Erythroblast (primary cell): ENCODE measurements around the gene PROKR1.
"Not testable (repeated sequence)": the region's sequence is repeated elsewhere in the genome, so short reads cannot be mapped to it uniquely, and the experiment has no call there.

Source experiments
- DNase-seq, 2 experiments: peaks; one replicate each; lab custom pipeline; 2025; lab: John Stamatoyannopoulos, UW
- GATA1 ChIP-seq: IDR thresholded peaks from 2 replicates; pipeline ENCODE4 v1.6.1; 2011; ENCODE audit warnings: low read depth, mild to moderate bottlenecking, control low read depth, low read length, moderate library complexity
- POLR2A ChIP-seq: IDR thresholded peaks from 2 replicates; pipeline ENCODE4 v1.6.1; 2011; ENCODE audit warnings: mild to moderate bottlenecking, low read length

Gene PROKR1

DNA sequence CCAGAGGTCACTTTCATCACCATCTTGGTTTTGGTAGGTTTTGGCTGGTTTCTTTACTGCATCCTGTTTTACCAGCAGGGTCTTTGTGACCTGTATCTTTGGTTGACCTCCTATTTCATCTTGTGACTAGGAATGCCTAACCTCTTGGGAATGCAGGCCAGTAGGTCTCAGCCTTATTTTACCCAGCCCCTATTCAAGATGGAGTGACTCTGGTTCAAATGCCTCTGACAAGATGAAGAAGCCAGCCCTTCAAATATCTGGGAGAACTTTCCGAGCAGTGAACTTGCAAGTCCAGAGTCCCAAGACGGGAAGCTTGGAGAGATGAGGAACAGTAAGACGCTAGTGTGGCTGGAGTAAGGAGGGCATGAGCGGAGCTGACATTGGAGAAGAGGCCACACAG lies 28.6 kb downstream of the PROKR1 start:
- TF ChIP-seq POLR2A (no peak), GATA1 (no peak)
- no peak for DNase-seq

DNA sequence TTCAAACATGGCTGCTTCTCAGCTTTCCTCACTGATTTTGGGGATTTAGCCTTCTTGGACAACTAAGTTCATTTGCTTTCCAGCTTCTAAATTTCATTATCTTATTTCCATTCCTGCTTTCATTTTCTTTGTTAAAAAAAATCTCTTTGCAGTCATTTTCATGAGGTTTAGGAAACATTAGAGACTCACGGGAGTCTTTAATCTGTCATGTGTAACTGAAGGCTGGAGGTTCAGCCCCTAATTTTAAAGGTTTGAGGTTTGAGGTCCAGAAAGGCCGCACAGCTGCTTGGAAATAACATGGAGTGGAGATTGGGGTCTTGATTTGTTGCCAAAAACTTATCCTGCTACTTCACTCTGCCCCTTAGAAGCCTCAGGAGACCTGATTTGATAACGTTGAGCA lies 30.3 kb downstream of the PROKR1 start:
- no peak for DNase-seq
- TF ChIP-seq POLR2A = no peak
- TF ChIP-seq GATA1 = no peak

DNA sequence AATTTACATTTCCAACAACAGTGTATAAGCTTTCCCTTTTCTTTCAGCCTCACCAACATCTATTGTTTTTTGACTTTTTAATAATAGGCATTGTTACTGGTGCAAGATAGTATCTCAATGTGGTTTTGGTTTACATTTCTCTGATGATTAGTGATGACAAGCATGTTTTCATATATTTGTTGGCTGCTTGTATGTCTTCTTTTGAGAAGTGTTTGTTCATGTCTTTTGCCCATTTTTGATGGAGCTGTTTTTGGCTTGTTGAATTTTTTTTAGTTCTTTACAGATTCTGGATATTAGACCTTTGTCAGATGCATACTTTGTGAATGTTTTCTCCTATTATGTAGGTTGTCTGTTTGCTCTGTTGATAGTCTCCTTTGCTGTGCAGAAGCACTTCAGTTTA lies 32.1 kb downstream of the PROKR1 start:
- TF ChIP-seq GATA1 (no peak), POLR2A (no peak)
- DNase-seq = no peak

DNA sequence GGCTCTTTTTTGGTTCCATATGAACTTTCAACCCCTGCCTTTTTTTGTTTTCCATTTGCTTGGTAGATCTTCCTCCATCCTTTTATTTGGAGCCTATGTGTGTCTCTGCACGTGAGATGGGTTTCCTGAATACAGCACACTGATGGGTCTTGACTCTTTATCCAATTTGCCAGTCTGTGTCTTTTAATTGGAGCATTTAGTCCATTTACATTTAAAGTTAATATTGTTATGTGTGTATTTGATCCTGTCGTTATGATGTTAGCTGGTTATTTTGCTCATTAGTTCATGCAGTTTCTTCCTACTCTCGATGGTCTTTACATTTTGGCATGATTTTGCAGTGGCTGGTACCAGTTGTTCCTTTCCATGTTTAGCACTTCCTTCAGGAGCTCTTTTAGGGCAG lies 34.5 kb downstream of the PROKR1 start:
- DNase-seq = not testable (repeated sequence)

DNA sequence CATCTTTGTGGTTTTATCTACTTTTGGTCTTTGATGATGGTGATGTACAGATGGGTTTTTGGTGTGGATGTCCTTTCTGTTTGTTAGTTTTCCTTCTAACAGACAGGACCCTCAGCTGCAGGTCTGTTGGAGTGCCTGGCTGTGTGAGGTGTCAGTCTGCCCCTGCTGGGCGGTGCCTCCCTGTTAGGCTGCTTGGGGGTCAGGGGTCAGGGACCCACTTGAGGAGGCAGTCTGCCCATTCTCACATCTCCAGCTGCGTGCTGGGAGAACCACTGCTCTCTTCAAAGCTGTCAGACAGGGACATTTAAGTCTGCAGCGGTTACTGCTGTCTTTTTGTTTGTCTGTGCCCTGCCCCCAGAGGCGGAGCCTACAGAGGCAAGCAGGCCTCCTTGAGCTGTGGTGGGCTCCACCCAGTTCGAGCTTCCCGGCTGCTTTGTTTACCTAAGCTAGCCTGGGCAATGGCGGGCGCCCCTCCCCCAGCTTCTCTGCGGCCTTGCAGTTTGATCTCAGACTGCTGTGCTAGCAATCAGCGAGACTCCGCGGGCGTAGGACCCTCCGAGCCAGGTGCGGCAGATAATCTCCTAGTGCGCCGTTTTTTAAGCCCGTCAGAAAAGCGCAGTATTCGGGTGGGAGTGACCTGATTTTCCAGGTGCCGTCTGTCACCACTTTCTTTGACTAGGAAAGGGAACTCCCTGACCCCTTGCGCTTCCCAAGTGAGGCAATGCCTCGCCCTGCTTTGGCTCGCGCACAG lies 36.0 kb downstream of the PROKR1 start:
- not testable (repeated sequence) for DNase-seq

DNA sequence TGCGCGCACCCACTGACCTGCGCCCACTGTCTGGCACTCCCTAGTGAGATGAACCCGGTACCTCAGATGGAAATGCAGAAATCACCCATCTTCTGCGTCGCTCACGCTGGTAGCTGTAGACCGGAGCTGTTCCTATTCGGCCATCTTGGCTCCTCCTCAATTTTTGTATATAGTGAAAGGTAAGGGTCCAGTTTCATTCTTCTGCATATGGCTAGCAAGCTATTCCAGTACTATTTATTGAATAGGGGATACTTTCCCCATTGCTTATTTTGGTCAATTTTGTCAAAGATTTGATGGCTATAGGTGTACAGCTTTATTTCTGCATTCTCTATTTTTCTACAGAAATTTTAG lies 36.5 kb downstream of the PROKR1 start:
- DNase-seq = not testable (repeated sequence)

DNA sequence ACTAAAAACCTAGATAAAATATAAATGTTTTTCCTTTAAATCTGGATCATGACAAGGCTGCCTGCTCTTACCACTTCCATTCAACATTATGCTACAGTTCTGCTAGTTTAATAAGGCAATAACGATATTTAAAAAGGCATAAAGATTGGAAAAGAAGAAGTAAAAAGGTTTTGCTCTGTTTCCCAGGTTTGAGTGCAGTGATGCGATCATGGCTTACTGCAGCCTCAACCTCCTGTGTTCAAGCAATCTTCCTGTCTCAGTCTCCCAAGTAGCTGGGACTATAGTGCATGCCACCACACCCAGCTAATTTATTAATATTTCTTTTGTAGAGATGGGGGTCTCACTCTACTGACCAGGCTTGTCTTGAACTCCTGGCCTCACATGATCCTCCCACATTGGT lies 40.8 kb downstream of the PROKR1 start:
- no peak for TF ChIP-seq GATA1
- TF ChIP-seq POLR2A = no peak
- DNase-seq = no peak

DNA sequence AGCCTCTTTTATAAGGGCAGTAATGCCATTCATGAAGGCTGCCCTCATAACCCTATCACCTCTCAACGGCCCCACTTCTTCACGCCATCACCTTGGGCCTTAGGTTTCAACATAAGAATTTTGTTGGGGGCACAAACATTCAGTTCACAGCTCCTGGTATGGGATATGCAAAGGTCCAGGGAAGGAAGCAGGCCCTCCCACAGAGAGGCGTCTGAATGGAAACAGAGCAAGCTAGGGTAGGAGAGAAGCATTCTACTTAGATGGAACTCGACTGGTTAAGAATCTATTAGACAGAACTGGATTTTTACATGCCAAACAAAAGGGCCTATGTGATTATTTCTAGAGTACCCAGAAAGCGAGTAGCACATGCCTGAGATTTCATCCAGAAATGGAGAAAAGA lies 42.8 kb downstream of the PROKR1 start:
- DNase-seq = no peak
- no peak for TF ChIP-seq POLR2A
- no peak for TF ChIP-seq GATA1

DNA sequence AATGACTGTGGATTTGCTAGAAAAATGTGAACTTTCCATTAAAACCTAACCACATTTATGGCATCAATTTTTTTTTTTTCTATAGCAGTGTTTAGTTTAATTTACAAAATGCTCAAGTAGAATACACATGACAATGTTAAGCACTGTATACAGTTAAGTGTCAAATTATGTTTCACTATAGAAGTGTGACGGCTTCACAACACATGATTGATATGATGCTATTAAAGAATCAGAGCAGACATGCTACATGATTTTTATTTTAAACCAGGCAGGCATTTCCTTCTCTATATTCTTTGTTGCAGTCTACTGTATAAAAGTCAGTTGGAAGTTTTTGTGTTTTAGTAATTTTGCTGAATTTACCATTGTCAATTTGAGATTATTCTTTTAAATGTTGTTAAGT lies 43.6 kb downstream of the PROKR1 start:
- no peak for DNase-seq
- no peak for TF ChIP-seq POLR2A
- TF ChIP-seq GATA1 = no peak

DNA sequence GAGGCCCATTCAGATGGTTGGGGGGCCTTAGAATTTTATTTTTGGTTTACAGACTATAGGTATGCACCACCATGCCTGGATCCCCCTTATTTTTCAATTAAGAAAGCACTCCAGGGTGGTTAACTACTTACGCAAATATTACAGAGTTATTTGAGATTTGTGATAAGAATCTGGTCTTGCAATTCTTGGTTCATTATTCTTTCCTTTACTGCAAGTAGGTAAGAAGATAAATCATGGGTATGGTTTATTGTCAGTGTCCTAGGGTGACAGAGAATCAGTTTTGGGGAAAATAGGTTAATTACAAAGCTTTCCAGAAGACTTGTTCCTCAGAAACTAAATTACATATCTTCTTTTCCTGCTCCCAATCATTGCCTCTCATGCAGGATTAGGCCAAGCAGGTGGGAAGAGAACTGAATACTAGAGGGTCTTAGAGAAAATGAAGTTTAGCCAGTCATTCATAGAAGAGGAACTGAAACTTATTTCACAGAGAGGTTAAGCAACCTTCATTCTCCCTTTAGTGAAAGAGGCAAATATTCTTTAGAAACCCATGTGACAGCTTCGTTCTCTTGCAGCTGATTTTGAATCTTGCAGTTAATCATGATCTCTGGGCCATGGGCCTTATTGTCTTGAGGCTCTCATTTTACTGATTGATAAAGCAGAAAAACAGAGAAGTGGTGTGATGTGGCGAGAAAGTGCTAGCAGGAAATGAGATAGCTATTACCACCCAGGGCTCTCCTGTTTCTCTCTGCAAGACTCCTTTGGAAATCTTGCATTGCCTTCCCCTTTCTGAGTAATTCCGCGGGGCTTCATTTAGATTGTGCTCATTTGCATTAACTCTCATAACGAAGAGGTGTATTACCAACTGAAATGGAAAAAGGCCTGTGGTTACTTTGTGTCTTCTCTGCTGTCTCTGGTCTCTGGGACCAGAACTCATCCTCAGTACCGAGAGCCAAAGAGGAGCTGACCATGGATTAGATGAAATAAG lies 46.5 kb downstream of the PROKR1 start:
- DNase-seq = no peak
- TF ChIP-seq GATA1 = no peak
- no peak for TF ChIP-seq POLR2A

DNA sequence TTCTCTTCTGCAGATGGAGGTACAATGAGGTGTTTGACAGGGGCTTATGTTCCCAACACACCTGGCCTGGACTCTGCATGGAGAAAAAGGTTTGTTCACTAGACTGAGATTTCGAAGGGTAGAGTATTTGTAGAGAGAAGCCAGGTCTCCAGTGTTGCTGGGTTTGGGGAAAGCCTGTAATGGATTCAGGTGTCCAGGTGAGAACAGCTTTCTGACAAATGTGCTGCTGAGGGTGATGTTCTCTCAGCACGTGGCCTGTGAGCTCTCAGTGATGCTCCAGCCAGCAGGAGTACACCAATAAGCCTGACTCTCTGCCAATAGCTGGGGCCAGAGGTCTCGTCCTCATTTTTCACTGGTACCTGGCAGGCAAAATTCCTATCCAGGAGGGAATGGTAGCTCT lies 47.5 kb downstream of the PROKR1 start:
- no peak for DNase-seq
- no peak for TF ChIP-seq POLR2A
- TF ChIP-seq GATA1 = no peak

DNA sequence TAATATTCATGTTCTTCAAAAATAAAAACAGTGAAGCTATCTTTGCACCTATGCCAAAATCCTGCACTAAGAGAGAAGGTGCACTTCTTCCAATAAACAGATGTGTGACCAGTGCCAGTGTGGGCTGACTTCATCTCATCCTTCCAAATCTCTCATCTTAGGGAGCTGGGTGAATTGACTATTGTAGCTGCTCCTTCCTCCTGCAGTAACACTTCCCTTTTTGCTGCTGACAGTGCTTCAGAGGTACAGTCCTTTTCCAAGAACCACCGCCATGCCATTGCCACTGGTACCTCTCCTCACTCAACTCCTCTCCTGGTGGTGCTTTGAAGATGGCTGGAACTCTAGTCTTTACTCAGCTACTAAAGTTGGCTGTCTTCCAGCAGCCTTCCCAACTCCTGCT lies 49.1 kb downstream of the PROKR1 start:
- TF ChIP-seq GATA1 = no peak
- TF ChIP-seq POLR2A = no peak
- no peak for DNase-seq

DNA sequence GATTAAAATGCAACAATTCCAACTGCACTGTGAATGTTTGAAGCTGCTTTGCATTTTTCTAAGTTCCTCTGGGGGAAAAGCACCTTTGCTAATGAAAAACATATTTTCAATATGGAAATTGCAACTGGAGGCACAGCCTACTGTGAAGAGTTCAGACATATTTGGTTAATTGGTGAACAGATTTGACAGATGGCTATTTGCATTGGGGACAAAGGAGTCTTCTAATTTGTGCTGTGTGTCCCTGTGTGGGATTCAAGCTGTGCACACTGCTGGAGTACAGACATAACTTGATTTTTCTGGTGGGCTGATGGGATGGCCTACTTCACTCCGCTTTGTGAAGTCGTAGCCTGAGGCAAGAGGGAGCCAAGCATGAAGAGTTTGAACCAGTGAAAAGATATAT lies 50.6 kb downstream of the PROKR1 start:
- DNase-seq = no peak
- TF ChIP-seq GATA1 (no peak), POLR2A (no peak)

DNA sequence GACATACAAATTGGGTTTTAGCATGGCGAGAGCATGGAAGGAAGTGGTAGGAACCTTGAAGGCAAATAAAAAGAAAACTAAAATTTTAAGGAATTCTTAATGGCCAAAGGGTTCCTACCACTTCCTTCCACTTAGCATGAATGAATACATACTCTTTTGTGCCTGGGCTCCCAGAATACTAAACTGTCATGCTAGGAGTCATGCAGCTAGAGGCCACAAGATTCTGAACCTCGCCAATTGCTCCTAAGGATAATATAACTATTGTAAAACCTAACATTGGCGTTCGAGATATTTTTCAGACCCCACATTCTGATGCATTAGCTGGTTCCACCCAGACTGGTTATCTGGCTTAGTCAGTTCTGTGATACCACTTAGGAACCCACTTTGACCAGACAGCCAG lies 52.6 kb downstream of the PROKR1 start:
- DNase-seq = no peak

DNA sequence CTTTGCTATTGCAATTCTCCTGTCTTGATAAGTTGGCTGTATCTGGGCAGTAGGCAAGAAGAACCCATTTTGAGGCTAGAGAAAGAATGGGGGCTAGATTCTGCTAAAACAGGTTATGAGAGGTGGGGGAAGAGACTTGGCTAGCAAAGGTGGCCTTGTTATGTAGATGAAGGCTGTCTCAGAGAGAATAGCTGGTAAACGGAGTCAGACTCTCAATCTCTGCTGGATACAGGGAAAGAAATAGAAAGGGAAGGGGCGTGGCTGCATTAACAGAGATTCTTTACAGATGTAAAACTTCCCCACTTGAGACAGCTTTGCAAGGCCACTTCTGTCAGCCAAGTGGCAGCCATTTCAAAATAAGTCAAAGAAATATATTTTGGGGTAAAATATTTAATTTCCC lies 53.2 kb downstream of the PROKR1 start:
- TF ChIP-seq POLR2A (no peak), GATA1 (no peak)

More for the DNA sequence above, 52.6 kb downstream of the PROKR1 start:
- TF ChIP-seq GATA1 (no peak), POLR2A (no peak)

More for the DNA sequence above, 53.2 kb downstream of the PROKR1 start:
- DNase-seq = no peak
